Left forelimb (tissue), 1 donor: ENCODE results near the gene BCL2L11.

Experiments
- DNase-seq: peaks from one replicate; pipeline ENCODE4 v3.0.0-alpha.2; 2018; ENCODE audit warnings: low spot score

Gene BCL2L11

DNA sequence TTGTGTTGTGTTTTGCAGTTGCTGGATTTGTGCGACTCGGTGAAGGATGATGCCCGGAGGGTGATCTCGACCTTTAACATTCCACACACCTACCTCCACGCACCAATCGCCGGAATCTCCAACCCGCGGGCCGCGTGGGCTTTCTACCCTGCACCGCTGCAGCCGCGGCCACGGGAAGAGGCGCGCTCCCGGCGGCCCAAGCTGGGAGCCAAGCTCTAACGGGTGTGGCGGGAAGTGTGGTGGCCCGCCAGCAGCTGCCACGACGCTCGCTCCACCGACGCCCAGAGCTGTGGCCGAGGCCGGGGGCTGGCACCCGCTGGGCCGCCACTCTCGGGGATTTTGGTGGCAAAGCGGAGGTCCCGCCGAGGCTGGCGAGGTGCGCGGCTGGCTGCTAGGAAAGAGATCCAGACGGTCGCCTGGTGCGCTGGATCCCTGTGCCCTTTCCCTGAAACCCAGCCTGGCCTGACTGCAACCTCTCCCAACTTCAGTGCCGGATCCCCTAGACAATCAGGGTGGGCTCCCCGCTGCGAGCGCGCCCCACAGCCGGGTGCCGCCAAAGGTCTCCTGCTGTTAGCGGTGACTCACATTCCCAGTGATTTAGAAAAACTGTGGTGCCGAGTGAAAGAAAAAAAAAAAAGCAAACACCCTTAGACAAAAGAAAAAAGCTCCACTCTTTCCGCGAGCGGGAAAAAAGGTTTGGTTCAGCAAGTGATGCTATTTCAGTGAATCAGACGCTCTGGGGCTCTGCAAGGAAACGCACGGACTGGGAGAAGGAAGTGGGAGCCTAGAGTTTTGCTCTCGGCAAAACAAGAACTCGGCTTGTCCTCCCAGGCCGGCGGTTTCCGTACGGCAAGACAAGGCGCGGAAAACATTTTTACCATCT is 2.9 kb upstream of the BCL2L11 start:
- no peak for DNase-seq

DNA sequence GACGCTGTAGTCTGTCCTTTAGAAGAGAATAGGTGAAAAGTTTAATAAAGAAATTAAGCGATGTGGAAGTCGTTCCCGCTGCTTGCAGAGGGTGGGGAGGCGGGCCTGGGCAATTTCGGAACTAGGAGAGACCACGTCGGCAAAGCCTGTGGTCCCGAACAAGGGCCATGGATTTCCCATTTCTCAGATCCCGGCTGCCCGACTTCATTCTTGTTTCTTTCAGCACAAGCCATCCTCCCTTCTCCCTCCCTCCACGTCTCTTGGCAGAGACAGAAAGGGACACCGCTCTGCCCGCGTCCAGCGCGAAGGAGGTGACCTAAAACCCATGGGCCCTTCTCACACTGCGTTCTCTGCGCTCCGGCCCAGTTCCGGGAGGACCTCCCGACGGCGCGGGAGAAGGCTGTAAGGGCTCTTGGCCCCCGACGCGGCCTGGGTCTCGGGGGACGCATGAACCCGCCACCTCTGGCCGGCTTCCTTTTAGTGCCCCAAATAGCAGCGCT is 2.2 kb upstream of the BCL2L11 start:
- DNase-seq: no peak

GRCh38 chr2:111118981-111119821 is 1.5 kb upstream of the BCL2L11 start:
- no peak for DNase-seq

DNA sequence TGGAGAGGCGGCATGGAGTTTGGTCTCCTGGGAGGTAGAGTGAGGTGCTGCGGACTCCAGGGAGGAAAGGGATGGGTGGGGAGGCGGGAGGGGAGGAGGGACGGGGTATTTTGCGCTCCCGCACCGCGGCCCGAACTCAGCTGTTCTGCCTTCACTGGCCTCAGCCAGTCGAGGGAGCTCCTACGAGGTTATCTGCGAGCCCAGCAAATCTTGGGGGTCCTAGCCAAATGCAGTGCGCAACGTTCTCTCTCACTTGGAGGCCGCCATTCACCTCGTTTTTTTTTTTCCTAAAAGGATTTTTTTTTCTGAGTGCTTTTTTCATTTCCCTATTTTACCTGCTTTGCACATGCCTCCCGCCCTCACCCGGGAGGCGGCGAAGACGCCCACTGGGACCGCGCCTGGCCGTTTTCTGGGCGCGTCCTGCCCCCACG is 877 bp upstream of the BCL2L11 start:
- no peak for DNase-seq

DNA sequence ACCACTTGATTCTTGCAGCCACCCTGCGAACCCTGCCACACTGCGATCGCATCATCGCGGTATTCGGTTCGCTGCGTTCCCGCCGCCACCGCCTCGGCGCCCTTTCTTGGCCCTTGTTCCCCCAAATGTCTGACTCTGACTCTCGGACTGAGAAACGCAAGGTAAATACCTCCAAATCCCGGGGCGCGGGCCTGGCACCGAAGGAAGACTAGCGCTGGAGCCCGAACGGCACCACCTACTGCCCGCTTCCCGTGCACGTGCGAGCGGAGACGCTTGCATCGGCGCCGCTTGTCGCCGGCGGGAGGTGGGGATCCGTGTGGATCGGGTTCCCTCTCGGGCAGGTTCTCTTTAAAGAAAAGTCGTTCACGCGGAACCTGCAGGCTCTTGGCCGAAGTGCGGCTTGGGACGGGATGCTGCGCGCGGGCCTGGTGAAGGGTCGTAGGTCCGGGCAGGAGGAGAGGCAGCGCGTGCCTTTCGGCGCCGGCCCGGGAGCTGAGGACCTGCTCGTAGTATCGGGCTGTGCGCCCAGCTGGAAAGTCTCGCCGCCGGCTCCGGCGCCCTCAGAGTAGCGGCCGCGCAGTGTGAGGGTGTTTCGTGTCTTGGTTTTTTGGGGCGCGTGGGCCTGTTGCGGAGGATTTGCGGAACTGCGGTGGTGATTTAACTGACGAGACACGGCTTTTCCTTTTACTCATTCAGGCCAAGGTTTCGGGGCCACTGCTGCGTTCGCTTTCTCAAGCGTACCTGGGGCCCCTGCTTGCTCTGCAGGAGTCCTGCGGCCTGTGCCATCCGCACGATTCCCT is 514 bp downstream of the BCL2L11 start:
- peak; percentile 73 for DNase-seq

- peak; percentile 91 for DNase-seq
These were observed 1.3 kb downstream of the BCL2L11 start for GRCh38 chr2:111121828-111122630.

GRCh38 chr2:111122631-111123421 is 2.1 kb downstream of the BCL2L11 start:
- DNase-seq: peak; percentile 85

DNA sequence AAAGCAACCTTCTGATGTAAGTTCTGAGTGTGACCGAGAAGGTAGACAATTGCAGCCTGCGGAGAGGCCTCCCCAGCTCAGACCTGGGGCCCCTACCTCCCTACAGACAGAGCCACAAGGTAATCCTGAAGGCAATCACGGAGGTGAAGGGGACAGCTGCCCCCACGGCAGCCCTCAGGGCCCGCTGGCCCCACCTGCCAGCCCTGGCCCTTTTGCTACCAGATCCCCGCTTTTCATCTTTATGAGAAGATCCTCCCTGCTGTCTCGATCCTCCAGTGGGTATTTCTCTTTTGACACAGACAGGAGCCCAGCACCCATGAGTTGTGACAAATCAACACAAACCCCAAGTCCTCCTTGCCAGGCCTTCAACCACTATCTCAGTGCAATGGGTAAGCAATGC is 3.0 kb downstream of the BCL2L11 start:
- DNase-seq: no peak

GRCh38 chr2:111126581-111126980 is 5.9 kb downstream of the BCL2L11 start:
- no peak for DNase-seq

DNA sequence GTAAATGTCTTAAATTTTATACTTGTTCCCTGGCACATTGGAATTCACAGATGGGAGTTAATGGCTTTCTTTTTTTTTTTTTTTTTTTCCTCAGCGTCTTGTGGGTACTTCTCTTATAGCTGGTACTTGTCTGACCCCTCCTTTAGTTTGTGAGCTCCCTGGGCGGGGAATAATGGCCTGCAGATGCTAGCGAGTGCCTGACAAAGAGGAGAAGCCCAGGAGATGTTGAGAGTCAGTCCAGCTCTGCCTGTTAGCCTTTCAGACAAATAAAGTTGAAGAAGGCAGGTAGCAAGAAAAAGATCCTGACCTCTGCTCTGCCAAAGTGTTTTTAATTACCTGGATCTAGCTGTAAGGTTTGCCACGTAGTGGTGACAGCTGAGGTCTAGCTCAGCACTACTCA is 6.6 kb downstream of the BCL2L11 start:
- DNase-seq: no peak

DNA sequence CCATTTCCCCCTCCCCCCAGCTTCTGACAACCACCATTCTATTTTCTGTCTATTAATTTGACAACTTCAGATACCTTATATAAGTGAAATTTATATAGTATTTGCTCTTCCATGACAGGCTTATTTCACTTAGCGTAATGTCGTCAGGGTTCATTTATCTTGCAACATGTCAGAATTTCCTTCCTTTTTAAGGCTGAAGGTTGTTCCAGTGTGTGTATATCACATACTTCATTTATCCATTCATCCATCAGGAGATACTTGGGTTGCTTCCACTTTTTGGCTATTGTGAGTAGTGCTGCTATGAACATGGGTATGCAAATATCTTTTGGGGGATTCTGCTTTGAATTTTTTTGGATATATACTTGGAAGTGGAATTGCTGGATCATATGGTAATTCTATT is 7.4 kb downstream of the BCL2L11 start:
- no peak for DNase-seq

DNA sequence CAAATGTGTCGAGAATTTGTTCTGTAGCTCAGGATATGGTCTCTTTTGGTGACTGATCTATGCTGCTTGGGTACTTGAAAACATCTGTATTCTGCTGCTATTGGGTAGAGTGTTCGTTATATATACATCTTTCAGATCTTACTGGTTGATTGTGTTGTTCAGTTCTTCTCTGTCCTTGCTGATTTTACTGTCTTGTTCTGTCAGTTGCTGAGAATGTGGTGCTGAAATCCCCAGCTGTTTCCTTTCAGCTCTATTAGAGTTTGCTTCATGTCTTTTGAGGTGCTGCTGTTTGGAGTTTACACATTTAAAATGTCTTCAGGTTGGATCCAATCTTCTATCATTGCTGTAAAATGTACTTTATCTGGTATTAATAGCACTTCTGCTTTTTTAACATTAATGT is 12.9 kb downstream of the BCL2L11 start:
- DNase-seq: no peak

DNA sequence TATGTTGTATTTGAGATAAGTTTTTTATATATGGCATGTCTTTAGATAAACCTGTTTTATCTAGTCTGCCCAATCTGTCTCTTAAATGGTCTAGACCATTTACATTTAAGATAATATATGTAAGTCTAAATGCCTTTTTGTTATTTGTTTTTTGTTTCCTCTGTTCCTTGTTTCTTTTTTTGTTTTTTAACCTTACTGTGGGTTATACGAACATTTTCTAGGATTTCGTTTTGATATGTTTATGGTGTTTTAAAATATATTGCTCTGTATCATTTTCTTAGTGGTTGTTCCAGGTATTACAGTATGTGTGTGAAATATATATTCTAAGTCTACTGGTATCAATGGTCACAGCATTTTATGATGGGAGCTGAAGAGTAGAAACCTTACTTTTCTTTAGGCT is 13.3 kb downstream of the BCL2L11 start:
- DNase-seq: no peak

DNA sequence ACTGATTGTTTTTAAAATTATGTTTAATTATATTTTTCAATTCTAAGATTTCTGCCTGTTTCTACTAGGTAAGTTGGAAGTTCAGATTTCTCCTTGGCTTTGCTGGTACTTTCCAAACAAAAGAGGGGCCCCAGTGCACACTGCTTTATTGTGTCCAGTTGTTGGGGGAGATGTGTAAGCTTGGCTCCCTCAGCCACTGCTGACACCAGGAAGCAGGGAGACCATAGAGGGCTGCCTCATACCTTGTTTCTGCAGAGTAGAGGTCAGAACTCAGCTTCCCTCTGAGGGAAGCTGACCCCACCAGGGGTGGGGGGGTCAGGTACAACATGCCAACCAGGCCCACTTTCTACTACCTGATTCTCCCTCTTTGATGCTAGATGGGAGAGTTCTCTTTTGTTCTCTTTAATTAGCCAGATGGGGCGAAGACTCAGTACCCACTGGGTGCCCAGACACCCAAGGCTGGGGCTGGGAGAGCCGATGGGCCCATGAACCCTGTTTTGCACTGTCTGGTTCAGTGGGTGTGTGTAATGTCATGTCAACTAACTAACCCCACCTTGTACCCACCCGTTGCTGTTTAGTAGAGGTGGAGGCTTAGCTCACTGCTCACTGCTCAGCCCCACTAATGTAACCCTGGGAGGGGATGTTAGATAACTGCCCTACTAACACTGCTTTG is 14.7 kb downstream of the BCL2L11 start:
- no peak for DNase-seq

GRCh38 chr2:111135910-111136297 is 15.2 kb downstream of the BCL2L11 start:
- DNase-seq: no peak

DNA sequence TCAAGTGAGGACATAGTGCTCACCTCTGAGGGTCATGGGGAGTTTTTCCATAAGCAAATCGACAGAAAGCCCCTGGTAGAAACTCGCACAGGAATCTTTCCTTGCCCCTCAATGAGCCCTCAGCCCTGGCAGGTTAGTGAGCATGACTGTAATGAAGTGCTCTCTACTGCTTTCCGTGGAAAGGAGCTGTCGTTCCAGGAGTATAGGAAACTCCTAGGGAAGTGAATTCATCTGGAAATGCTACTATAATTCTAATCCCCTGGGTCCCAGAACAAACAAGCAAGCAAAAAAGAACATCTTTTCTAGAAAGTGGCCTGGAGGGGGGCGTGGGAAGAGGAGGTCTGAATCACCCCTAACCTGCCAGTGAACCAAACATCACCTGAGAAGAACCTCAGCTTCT is 18.1 kb downstream of the BCL2L11 start:
- no peak for DNase-seq

GRCh38 chr2:111139637-111140317 is 19.1 kb downstream of the BCL2L11 start:
- DNase-seq: no peak

GRCh38 chr2:111140815-111141214 is 20.1 kb downstream of the BCL2L11 start:
- no peak for DNase-seq

DNA sequence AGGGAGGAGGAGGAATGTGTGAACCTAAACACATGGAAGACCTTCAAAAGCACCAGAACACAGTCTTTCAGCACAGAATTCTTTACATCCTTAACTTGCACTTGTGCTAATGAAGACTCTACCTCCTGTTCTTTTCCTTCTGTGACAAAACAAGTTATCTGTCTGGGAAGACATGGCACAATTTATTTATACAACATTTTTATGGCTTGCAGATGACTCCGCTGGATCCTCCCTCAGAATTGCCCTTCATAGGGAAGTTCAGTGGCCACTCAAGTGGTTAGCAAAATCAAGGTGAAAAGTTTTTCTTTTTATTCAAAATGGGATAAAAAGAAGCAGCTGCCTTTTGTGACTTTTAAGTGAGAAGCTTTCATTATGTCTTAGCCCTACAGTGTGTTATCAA is 21.4 kb downstream of the BCL2L11 start:
- no peak for DNase-seq
